PFSK-1 (cell line): Measurements from ENCODE around the gene CSN2.

Experiments
- FOXP2 ChIP-seq: optimal IDR thresholded peaks from 2 replicates; pipeline ENCODE3; 2011; ENCODE audit warnings: borderline replicate concordance, control low read depth, inconsistent platforms; ENCODE audit not compliant: insufficient read depth; ENCODE audit errors: extremely low read length, extremely low read depth
- POLR2AphosphoS5 ChIP-seq: IDR thresholded peaks from 2 replicates; pipeline ENCODE4 v1.6.1; 2012; ENCODE audit warnings: low read depth, mild to moderate bottlenecking, control low read depth, low read length, moderate library complexity
- REST ChIP-seq, 2 experiments: IDR thresholded peaks; 2 replicates each; pipeline versions ENCODE4 v1.6.1 to v1.8.0; 2011 to 2012; ENCODE audit warnings: low read depth in 2 of 2, low read length in 2 of 2, control low read depth in 1 of 2, inconsistent platforms in 1 of 2, mild to moderate bottlenecking in 1 of 2, moderate library complexity in 1 of 2; ENCODE audit not compliant: insufficient read depth in 1 of 2
- SIN3A ChIP-seq: IDR thresholded peaks from 2 replicates; pipeline ENCODE4 v1.6.1; 2012; ENCODE audit warnings: mild to moderate bottlenecking, low read length, moderate library complexity, borderline replicate concordance; ENCODE audit not compliant: insufficient read depth

- no peak for TF ChIP-seq REST (IDR thresholded peaks at IDR 0.05; ENCODE audit: insufficient read depth in 1 of 2, low read depth in 2 of 2, low read length in 2 of 2)
- TF ChIP-seq SIN3A: no peak
- no peak for TF ChIP-seq POLR2AphosphoS5
- no peak for TF ChIP-seq FOXP2
Measured at GRCh38 chr4:69930768-69931167, 34.8 kb downstream of the CSN2 start, which contains the start of gene CSN1S1.
